HG03439 (cell line): ENCODE data around the gene DNAH1.
"Not testable (repeated sequence)": the region's sequence is repeated elsewhere in the genome, so short reads cannot be mapped to it uniquely, and the experiment has no call there.

ENCODE experiments used
- ATAC-seq: cut with Tn5 transposase; IDR thresholded peaks from one replicate; pipeline ENCODE4 v1.9.1; 2021; ENCODE audit warnings: mild to moderate bottlenecking, moderate library complexity; ENCODE audit not compliant: unreplicated experiment

DNAH1 gene

GRCh38 chr3:52315977-52316764 is at the start of gene DNAH1:
Gene DNAH1, plus strand, starts transcription at chr3:52316319. Its CDS starts 6,124 bp downstream, at chr3:52322443.
- no peak for ATAC-seq

GRCh38 chr3:52268036-52268435 is 48.1 kb upstream of the DNAH1 start:
- no peak for ATAC-seq

- ATAC-seq = no peak
Measured at GRCh38 chr3:52269776-52270175, 46.3 kb upstream of the DNAH1 start.

GRCh38 chr3:52270252-52270754 is 45.8 kb upstream of the DNAH1 start:
- ATAC-seq = no peak

GRCh38 chr3:52272172-52272571 is 43.9 kb upstream of the DNAH1 start:
- ATAC-seq = not testable (repeated sequence)

GRCh38 chr3:52272831-52273230 is 43.3 kb upstream of the DNAH1 start:
- no peak for ATAC-seq

- ATAC-seq = not testable (repeated sequence)
Measured at GRCh38 chr3:52274781-52275180, 41.3 kb upstream of the DNAH1 start.

- no peak for ATAC-seq
Measured at GRCh38 chr3:52277071-52277964, 38.8 kb upstream of the DNAH1 start.

GRCh38 chr3:52277972-52278509 is 38.1 kb upstream of the DNAH1 start:
- ATAC-seq = peak; percentile 60

- ATAC-seq = peak; percentile 83
Measured at GRCh38 chr3:52278510-52279069, 37.5 kb upstream of the DNAH1 start, which contains the start of gene WDR82. Gene WDR82, minus strand, starts transcription at chr3:52278649. Its CDS starts 288 bp downstream, at chr3:52278361.

- ATAC-seq = no peak
Measured at GRCh38 chr3:52279596-52279995, 36.5 kb upstream of the DNAH1 start.

GRCh38 chr3:52280050-52280461 is 36.1 kb upstream of the DNAH1 start:
- no peak for ATAC-seq

GRCh38 chr3:52281981-52282801 is 33.9 kb upstream of the DNAH1 start:
- no peak for ATAC-seq

GRCh38 chr3:52283306-52283705 is 32.8 kb upstream of the DNAH1 start:
- ATAC-seq = no peak

- ATAC-seq = not testable (repeated sequence)
Measured at GRCh38 chr3:52284051-52284450, 32.1 kb upstream of the DNAH1 start.

- no peak for ATAC-seq
Measured at GRCh38 chr3:52286777-52287110, 29.4 kb upstream of the DNAH1 start.

GRCh38 chr3:52288674-52289073 is 27.4 kb upstream of the DNAH1 start:
- no peak for ATAC-seq

GRCh38 chr3:52289338-52289746 is 26.8 kb upstream of the DNAH1 start:
- no peak for ATAC-seq

- no peak for ATAC-seq
Measured at GRCh38 chr3:52289747-52290595, 26.1 kb upstream of the DNAH1 start.
